Measurements from ENCODE around the gene GOLGA8B.
"Not testable (repeated sequence)": the region's sequence is repeated elsewhere in the genome, so short reads cannot be mapped to it uniquely, and the experiment has no call there.

The GOLGA8B gene

DNA sequence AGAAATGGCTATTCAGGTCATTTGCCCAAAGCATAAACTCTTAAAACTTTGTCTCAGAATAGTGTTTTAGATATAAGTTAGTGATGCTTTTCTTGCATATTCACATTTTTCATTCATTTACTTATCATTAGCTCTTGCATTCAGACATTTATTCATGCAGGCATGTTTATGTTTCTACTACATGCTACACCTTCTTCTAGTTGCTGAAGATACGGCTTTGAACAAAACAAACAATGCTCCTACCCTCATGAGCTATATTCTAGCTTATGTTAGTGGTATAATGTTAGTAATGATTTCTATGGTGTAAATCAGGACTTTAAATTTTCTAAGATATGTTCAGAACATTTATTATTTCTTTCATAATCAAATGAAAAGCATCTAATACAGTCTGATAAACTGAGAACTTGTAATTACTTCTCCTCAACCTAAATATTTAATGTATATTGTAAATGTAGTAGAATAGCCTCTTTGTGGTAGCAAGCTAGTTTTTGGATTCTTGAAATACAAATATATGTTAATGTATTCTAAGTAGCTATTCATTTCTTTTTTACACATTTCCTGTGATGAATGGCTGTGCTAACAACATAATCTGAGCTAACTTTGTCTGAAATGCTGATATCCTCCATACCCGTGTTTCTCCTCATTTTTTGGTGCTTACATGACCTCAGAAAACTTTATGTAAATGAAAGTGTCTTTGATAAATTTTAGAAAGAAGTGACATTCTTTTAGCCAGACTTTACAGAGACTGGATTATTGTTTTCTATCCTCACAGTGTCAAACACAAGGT, 15.5 kb upstream of the GOLGA8B start:
- no peak overlapping the region for H3K27ac ChIP-seq
- no peak for DNase-seq (ENCODE audit: low read depth, low spot score)

DNA sequence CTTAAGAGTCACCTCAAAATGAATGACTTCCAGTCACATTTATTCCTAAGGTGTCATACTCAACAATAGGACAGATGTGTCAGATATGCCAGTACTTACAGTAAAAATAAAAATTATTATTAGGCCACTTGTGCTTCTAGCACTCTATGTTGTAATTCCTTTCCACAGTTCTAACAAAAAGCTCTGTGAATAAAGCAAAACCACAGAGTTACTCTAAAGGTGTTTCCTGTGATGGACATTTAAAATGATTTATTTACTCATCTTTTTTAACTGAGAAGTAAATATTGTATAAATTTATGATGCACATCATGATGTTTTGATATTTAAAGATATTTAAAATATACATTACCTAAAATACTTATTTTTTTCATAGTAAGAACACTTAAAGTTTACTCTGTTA, 13.9 kb upstream of the GOLGA8B start:
- no peak for DNase-seq (ENCODE audit: low read depth, low spot score)
- no peak overlapping the region for H3K27ac ChIP-seq

DNA sequence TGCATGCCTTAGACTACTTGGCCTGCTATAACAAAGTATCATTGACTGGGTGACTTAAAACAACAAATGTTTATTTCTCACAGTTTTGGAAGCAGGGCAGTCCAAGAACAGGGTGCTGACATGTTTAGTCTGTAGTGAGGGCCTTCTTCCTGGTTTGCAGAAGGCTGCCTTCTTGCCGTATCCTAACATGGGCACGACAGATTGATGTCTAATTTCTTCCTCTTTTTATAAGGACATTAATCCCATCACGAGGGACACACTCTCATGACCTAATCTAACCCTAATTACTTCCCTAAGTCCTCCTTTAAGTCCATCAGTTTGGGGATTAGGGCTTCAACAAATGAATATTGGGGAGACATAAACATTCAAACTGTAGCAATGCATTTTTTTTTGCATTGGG, 10.9 kb upstream of the GOLGA8B start:
- H3K27ac ChIP-seq: no peak overlapping the region
- no peak for DNase-seq (ENCODE audit: low read depth, low spot score)

DNA sequence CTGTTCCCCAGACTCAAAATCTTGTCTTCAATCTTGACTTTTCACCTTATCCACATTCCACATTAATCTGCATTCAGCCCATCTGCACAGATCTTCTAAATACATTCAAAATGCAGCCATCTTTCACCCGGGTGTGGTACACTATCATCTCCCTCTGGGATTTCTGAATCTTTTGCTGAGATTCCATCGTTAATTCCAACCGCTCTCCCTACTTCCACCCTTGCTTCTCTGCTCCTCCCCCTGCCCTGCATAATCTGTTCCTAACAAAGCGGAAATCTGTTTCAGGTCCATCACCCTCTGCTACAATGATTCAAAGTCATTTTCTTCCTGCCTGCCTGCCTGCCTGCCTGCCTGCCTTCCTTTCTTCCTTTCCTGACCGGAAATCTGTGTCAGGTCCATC, 7.9 kb upstream of the GOLGA8B start:
- no peak overlapping the region for H3K27ac ChIP-seq
- DNase-seq (ENCODE audit: low read depth, low spot score): no peak

DNA sequence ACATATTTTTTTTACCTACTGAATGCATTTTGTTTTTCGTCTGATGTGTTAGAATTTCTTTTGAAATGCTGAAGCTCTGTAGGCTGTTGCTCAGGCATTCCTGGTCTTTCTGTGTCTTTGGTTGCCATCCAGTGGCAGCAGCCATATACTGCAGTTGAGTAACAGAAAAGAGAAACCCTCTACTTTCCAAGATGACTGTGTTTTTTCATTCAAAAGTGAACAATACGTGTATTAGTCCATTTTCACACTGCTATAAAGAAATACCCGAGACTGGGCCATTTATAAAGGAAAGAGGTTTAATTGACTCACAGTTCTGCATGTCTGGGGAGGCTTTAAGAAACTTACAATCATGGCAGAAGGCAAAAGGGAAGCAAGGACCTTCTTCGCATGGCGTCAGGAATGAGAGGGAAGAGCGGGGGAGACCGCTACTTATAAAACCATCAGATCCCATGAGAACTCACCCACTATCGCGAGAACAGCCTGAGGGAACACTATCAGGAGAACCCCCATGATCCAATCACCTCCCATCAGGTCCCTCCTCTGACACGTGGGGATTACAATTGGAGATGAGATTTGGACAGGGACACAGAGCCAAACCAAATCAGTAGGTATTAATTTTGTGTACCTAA, 4.7 kb upstream of the GOLGA8B start:
- H3K27ac ChIP-seq: no peak overlapping the region
- no peak for DNase-seq (ENCODE audit: low read depth, low spot score)

DNA sequence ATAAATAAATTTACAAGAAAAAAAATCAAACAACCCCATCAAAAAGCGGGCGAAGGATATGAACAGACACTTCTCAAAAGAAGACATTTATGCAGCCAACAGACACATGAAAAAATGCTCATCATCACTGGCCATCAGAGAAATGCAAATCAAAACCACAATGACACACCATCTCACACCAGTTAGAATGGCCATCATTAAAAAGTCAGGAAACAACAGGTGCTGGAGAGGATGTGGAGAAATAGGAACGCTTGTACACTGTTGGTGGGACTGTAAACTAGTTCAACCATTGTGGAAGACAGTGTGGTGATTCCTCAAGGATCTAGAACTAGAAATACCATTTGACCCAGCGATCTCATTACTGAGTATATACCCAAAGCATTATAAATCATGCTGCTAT, 2.5 kb upstream of the GOLGA8B start:
- not testable (repeated sequence) for DNase-seq (ENCODE audit: low read depth, low spot score); H3K27ac ChIP-seq

DNA sequence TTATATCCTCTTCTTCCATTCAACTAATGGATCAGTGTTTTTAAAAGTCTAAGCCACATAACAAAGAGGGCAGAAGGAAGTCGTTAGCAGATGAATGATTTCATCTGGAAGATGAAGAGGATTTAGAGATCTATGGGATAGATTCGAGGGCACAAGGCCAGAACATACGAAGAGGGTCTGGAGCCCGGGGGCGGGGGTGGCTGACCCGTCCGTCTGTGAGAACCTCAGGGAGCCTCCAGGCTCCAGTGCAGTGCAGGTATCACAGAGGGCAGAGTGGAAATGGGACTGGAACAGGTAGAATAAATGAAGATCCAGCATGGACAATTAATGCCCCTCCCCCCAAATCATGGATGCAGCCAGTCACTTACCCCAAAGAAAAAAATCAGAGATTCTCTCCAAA, 1.5 kb upstream of the GOLGA8B start:
- H3K27ac ChIP-seq: no peak overlapping the region
- no peak for DNase-seq (ENCODE audit: low read depth, low spot score)

DNA sequence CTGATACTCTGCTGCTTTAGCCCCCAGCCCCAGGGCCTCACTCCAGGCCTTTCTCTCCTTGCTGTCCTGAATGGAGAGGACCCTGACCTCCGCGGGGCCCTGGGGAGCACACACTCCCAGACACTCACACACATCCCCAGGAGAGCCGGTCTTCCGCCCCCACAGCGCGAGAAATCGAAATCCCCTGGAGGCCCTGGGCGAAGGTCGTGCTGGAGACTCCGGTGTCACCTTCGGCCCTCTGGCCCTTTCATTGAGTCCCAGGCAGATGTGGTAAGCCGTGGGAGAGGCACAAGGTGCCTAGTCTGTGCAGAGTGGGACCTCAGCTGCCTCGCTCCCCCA, 848 bp upstream of the GOLGA8B start:
- no peak overlapping the region for H3K27ac ChIP-seq
- no peak for DNase-seq (ENCODE audit: low read depth, low spot score)

DNA sequence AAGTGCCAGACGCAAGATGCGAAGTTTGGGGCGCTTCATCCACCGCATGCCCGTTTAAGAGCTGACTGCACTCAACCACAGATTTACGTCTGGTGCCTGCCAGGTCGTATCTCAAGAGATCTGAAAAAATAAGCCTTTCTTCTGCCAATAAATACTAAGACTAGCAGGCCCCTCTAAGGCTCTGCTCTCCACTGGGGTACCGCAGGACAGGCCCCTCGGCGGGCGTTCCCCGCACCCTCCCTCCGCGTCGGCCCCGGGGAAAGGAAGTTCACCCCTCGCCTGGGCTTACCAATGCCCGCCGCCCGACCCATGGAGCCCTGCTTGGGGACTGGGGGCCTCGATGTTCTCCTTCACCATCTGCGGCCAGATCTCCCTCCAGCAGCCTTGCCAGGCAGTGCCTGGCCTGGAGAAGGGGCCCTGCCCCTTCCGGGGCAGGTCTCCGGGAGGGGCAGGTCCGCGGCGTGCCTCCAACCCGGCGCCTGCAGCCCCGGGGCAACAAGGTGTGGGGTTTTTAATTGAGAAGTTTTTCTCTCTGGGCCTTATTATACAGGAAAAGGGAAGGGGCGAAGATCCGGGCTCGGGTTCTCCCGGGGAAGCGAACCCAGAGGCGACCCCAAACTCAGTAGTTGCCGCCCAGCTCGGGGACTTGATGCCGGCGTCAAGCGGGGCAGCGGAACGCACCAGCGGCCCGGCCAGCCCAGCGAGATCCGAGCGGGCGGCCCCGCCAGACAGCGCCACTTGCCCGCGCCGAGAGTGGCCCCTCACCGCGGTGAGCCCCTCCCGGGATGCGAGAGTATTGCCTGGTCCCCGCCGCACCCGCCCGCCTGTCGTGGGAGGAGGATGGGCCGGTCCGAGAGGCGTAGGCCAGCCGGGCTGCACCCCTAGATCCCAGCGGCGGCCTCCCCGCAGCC, 735 bp downstream of the GOLGA8B start:
- H3K27ac ChIP-seq: peak overlapping the region; percentile 32
- no peak for DNase-seq (ENCODE audit: low read depth, low spot score)

DNA sequence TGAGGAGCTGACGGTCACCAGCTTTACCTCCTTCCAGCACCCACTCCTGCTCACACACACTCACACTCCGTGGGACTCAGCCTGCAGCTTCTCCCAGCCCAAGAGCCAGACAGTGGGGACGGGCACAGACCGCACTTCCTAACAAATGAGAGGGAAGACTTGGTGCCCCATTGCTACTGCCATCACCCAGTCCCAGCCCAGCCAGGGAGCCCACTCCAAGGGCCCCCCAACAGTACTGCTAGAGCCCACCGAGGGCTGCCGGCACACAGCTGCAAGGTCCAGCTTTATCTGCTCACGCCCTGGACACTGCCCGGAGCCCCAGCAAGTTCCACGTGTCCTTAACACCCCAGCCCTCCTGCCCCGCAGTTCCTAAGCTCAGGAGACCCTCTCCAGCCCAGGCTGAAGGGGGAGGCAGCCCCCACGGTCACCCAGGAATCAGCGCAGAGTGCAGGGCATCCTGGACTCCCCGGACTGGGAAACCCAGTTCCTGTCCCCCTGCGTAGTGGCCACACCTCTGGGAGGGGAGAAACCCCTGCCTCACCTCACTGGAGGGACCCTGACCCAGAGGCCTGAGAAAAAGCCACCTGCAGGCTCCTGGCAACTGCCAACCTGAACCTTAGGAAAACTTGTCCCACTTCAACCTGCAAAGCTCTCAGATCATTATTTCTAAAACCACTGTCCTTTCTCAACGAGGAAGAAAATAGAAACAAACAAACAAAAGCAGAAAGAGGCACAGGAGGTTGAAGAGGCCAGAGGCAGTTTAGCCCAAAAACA, 1.6 kb downstream of the GOLGA8B start:
- H3K27ac ChIP-seq: peak overlapping the region; percentile 32
- DNase-seq (ENCODE audit: low read depth, low spot score): not testable (repeated sequence)

DNA sequence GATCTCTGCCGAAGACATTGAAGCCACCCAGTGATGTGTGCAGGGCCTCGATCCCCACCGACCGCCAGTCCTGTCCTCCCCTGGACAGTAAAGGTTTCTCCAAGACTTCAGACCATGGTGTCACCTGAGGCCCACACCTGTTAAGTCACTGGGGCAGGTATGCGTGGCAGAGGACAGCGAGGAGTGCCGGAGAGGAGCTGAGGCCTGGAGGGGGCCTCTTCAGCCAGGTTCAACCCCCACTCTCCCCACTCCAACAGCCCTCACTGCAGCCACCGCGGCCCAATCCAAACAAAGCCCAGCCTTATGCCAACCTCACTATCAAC, 2.4 kb downstream of the GOLGA8B start:
- no peak for DNase-seq (ENCODE audit: low read depth, low spot score)
- no peak overlapping the region for H3K27ac ChIP-seq

DNA sequence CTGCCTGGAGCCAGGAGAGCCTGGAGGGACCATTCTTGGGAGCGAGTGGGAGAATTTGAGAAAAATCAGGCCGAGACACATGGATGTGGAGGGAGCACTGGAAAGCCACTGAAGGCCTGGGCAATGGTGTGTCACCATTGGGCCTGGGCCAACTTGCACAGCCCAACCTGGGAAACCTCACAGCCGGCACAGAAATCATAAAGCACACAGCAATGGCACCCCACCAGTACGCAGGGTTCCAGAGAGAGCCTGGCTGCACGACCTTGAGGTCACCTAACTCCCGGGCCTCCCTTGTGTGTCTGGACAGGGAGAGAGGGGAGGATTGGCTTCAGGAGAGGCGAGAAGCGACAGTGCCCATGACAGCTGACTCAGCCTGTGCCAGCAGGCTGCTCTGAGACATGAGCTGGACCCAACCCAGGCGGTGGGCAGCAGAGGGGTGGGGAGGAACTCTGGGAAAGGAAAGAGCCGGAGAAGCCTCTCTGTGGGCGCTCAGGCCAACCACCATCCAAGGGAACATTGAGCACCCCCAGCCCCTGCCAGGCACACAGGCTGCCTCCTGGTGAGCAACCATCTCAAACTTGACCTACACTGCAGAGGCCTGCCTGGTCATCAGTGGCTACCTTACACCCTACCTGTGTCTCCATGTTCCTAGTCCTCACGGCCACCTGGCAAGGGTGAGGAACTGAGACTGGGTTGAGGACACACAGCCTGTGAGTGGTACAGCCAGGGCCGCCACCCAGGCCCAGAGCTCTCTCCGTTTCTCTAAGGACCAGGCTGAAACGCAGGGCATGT, 3.0 kb downstream of the GOLGA8B start:
- H3K27ac ChIP-seq; DNase-seq (ENCODE audit: low read depth, low spot score): not testable (repeated sequence)

DNA sequence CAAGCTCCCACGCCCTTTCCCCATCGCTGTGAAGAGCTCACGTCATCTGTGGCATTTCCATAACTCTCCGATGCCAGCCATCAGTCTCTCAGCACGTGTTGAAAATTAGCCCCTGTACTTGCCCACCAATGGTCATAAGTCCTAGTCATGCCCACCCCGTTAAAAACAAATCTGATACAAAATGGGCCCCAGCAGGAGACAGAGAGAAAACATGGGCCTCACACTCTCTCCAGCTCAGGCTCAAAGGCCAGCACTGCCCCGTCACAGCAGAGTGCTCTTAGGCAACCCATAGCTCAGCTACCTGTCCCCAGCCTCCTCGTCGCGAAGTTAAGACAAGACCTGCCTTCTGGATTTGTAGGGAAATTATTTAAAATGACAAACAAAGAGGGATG, 5.2 kb downstream of the GOLGA8B start:
- no peak for DNase-seq (ENCODE audit: low read depth, low spot score)
- H3K27ac ChIP-seq: no peak overlapping the region

DNA sequence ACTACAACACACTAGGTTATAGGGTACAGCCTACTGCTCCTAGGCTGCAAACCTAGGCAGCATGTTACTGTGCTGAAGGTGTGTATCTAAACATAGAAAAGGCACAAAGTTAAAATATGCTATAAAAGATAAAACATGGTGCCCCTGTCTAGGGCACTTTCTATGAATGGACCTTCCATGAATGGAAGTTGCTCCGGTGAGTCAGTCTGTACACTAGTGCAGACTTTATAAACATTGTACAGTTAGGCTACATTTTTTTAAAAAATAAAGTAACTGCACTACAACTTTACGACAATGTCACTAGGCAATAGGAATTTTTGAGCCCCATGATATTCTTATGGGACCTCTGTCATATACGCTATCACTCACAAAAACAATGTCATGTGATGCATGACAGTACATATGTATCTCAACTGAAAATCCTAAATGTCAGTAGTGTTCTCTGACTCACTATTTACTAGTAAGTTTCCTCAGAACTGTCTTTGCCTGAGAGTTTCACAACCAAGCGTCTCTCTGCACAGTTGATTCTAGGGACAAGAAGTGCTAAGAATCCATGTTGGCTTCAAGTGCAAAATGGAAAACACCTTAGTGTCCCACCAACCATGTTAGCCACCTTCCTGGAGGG, 5.7 kb downstream of the GOLGA8B start:
- not testable (repeated sequence) for H3K27ac ChIP-seq; DNase-seq (ENCODE audit: low read depth, low spot score)

DNA sequence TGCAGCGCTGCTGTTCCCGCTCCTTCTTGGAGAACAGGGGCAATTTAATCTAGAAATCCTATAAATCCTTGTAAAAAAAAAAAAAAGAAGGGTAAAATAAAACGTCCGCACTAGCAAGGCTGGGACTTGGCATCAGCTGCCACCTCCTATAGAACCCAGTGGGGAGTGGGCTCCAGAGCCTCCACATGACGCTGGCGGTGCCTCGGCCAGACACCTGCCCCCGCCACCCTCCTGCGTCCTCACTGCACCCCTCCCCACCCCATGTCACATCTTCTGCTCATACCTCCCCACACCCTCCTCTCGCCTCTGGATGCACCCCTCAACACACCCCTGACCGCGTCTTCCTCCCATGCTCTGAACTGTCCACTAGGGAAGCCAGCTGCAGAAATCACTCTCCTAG, 8.4 kb downstream of the GOLGA8B start:
- not testable (repeated sequence) for DNase-seq (ENCODE audit: low read depth, low spot score); H3K27ac ChIP-seq

DNA sequence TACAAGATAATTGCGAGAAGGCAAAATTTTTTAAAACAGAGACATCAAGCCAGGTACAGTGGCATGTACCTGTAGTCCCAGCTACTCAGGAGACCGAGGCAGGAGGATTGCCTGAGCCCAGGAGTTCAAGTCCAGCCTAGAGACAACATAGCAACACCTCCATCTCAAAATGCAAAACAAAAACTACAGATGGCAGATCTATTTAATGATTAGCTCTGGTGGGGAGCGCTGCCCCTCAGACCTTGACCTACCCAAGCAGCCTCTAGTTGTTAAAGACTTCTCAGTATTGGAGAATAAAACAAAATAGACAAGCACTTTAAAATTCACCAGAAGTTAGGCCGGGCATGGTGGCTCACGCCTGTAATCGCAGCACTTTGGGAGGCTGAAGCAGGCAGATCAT, 10.5 kb downstream of the GOLGA8B start:
- not testable (repeated sequence) for DNase-seq (ENCODE audit: low read depth, low spot score); H3K27ac ChIP-seq

DNA sequence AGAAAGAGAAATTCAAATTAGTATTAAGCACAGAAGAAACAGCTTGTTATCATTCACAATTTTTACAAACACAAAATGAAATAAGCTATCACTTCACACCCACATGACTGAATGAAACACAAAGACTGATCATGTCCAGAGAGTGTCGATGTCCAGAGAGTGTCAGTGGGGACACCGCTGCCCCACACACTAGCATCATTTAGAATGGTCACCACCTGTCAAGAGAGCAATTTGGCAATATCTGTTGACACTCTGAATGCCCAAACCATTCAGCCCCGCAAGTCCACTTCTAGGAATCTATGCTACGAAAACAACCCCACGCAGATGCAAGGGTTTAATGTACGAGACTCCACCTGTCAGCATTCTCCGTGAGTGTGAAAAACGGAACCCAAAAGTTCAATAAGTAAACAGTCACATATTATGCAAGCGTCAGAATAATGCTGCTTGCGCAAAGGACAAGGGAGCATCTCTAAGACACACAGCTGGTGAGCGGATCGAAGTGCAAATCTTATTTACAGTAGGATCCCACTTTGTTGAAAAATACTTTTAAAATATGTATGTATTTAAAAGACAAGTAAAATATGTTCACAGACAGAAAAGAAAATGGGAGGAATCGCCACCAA, 11.3 kb downstream of the GOLGA8B start:
- not testable (repeated sequence) for DNase-seq (ENCODE audit: low read depth, low spot score)

DNA sequence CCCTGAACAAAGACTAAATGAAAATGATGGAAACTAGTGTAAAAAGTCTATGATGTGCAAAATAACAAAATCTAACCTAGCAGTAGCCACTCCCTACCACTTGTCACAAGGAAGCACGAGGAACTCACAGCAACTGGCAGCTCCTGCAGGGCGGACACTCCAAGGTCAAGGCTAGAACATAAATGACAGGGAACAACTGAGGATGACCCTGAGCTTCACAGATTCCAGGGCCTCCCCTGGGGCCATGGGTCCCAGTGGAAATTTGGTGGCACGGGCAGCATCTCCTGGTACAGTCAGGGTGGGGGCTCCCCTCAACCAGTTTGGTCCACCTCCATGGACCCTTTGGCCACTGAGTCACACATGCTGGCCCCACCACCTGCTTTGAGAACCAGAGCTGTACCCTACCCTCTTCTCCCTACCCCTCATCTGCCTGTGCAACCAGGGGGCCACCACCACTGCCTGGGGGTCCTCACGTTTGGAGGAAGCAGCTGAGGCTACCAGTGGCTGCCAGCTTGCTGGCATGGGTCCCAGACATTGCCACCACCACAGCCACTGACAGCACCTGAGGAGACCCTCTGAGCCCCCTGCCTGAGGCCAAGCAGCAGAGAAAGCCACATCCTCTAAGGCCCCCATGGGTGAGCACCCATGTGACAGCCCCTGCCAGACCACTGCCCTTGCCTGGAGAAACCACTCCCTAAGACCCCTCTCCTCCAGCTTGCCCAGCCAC, 13.6 kb downstream of the GOLGA8B start:
- DNase-seq (ENCODE audit: low read depth, low spot score); H3K27ac ChIP-seq: not testable (repeated sequence)

More for the DNA sequence above, 11.3 kb downstream of the GOLGA8B start:
- not testable (repeated sequence) for H3K27ac ChIP-seq

All from epithelial cell of prostate (primary cell).